ENCODE data around the gene PDE5A. TPM values are rescaled to one million over a fixed set of nuclear protein-coding genes. Genes with fewer than 3 reads are reported as not detected.

PDE5A gene
- polyA plus RNA-seq, 1 donor (not counting 4 experiments of a cell fraction or from before 2014, with no cell fraction given), result 3.6 TPM

DNA sequence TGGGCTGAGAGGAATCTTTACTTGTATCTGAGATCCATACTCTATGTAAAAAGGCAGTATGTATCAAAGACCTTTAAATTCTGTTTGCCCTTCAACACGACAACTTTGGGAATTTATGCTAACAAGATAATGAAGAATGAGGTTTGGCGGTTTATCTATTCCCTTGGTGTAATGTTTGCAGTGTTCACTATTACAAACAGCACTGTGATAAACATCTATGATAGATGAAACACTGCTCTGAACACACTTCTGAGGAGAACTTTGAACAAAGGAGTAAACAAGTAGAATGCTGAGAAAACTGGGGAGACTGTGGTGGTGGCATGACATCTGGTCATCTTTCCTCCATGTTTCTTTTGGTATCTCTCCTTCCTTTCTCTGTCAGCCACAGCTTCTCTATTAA, 126.9 kb downstream of the PDE5A start:
- Histone ChIP-seq H2AFZ (ENCODE audit: control insufficient read depth, low read length) (no peak overlapping the region), H4K20me1 (ENCODE audit: control insufficient read depth, extremely low read depth, insufficient read depth, low read length) (no peaks in the 10 kb centered on the region), H3K36me3 (ENCODE audit: control insufficient read depth in 2 of 2, extremely low read depth in 1 of 2, insufficient read depth in 2 of 2, low read length in 2 of 2) (peaks cover 2 to 5% of the 10 kb centered on the region in 2 experiments), H3K79me2 (ENCODE audit: control insufficient read depth, insufficient read depth, low read length) (no peaks in the 10 kb centered on the region), H3K4me1 (ENCODE audit: control insufficient read depth, extremely low read depth, insufficient read depth, low read length) (no peaks in the 10 kb centered on the region), H3K4me2 (ENCODE audit: control insufficient read depth, extremely low read depth, insufficient read depth, low read depth, low read length) (no peak overlapping the region), H3K9ac (ENCODE audit: control insufficient read depth, extremely low read depth, insufficient read depth, low read length) (no peak overlapping the region), H3K4me3 (ENCODE audit: control insufficient read depth in 2 of 3, extremely low read depth in 1 of 3, insufficient read depth in 2 of 3, low read depth in 1 of 3, low read length in 3 of 3) (no peak overlapping the region), H3K9me3 (ENCODE audit: control insufficient read depth, low read depth, low read length) (no peaks in the 10 kb centered on the region), H3K27ac (ENCODE audit: control insufficient read depth, insufficient read depth, low read length) (no peak overlapping the region), H3K9me1 (ENCODE audit: control insufficient read depth, extremely low read depth, insufficient read depth, low read length) (no peaks in the 10 kb centered on the region), H3K27me3 (ENCODE audit: control insufficient read depth, extremely low read depth, insufficient read depth, low read length) (no peaks in the 10 kb centered on the region)
- FAIRE-seq (no peak), DNase-seq (ENCODE audit: low read depth, low spot score) (no peak)
- dilution Hi-C loops (cut with MboI; ENCODE audit: extremely low pct_ligation_motif_present, low sequenced_read_pairs), result no loop called here
- TF ChIP-seq EZH2 (IDR thresholded peaks at IDR 0.05; ENCODE audit: low read length), result no peak
- TF ChIP-seq, protein P1, sequence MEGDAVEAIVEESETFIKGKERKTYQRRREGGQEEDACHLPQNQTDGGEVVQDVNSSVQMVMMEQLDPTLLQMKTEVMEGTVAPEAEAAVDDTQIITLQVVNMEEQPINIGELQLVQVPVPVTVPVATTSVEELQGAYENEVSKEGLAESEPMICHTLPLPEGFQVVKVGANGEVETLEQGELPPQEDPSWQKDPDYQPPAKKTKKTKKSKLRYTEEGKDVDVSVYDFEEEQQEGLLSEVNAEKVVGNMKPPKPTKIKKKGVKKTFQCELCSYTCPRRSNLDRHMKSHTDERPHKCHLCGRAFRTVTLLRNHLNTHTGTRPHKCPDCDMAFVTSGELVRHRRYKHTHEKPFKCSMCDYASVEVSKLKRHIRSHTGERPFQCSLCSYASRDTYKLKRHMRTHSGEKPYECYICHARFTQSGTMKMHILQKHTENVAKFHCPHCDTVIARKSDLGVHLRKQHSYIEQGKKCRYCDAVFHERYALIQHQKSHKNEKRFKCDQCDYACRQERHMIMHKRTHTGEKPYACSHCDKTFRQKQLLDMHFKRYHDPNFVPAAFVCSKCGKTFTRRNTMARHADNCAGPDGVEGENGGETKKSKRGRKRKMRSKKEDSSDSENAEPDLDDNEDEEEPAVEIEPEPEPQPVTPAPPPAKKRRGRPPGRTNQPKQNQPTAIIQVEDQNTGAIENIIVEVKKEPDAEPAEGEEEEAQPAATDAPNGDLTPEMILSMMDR (optimal IDR thresholded peaks at IDR 0.05 in 1 of 3, IDR thresholded peaks at IDR 0.05 in 1 of 3, conservative IDR thresholded peaks at IDR 0.05 in 1 of 3; ENCODE audit: extremely low read depth in 1 of 3, insufficient read depth in 2 of 3, low read length in 3 of 3), result no peak

DNA sequence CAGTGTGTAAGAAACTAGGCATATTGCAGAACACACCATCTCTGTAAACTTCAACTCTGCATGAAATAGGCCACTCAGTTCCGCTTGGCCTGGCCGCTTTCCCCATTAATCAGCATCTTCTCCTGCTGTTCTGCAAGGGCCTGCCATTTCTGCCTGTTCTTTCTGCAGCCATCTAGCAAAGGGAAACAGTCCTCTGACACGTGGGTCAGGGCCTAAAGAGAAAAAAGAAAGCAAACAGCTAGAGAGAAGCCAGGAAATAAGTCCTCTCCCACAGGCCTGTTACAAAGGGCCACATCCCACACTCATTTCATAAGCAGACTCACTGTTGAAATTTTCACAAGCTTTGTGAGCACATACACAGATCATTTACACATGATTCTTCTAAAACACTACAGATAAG, 130.1 kb downstream of the PDE5A start:
- Histone ChIP-seq H3K9ac (ENCODE audit: control insufficient read depth, extremely low read depth, insufficient read depth, low read length) (no peak overlapping the region), H3K4me2 (ENCODE audit: control insufficient read depth, extremely low read depth, insufficient read depth, low read depth, low read length) (no peak overlapping the region), H3K4me3 (ENCODE audit: control insufficient read depth in 2 of 3, extremely low read depth in 1 of 3, insufficient read depth in 2 of 3, low read depth in 1 of 3, low read length in 3 of 3) (no peak overlapping the region), H2AFZ (ENCODE audit: control insufficient read depth, low read length) (no peak overlapping the region), H3K27me3 (ENCODE audit: control insufficient read depth, extremely low read depth, insufficient read depth, low read length) (no peaks in the 10 kb centered on the region), H3K36me3 (ENCODE audit: control insufficient read depth in 2 of 2, extremely low read depth in 1 of 2, insufficient read depth in 2 of 2, low read length in 2 of 2) (peaks cover 6 to 13% of the 10 kb centered on the region in 2 experiments), H3K9me1 (ENCODE audit: control insufficient read depth, extremely low read depth, insufficient read depth, low read length) (no peaks in the 10 kb centered on the region), H3K4me1 (ENCODE audit: control insufficient read depth, extremely low read depth, insufficient read depth, low read length) (no peaks in the 10 kb centered on the region), H3K9me3 (ENCODE audit: control insufficient read depth, low read depth, low read length) (no peaks in the 10 kb centered on the region), H4K20me1 (ENCODE audit: control insufficient read depth, extremely low read depth, insufficient read depth, low read length) (no peaks in the 10 kb centered on the region), H3K79me2 (ENCODE audit: control insufficient read depth, insufficient read depth, low read length) (no peaks in the 10 kb centered on the region), H3K27ac (ENCODE audit: control insufficient read depth, insufficient read depth, low read length) (no peak overlapping the region)
- TF ChIP-seq, protein P1 (optimal IDR thresholded peaks at IDR 0.05 in 1 of 3, IDR thresholded peaks at IDR 0.05 in 1 of 3, conservative IDR thresholded peaks at IDR 0.05 in 1 of 3; ENCODE audit: extremely low read depth in 1 of 3, insufficient read depth in 2 of 3, low read length in 3 of 3), result no peak
- no peak for TF ChIP-seq EZH2 (IDR thresholded peaks at IDR 0.05; ENCODE audit: low read length)
- dilution Hi-C loops (cut with MboI; ENCODE audit: extremely low pct_ligation_motif_present, low sequenced_read_pairs), result no loop called here
- no peak for FAIRE-seq
- no peak for DNase-seq (ENCODE audit: low read depth, low spot score)

Measured in keratinocyte (primary cell).